CD4-positive, alpha-beta T cell treated with Interleukin-6 for 4 hours (primary cell): ENCODE data around the gene RGS9.
"Not testable (repeated sequence)": the region's sequence is repeated elsewhere in the genome, so short reads cannot be mapped to it uniquely, and the experiment has no call there.

Experiments used
- DNase-seq: peaks from one replicate; pipeline ENCODE4 v3.0.0-alpha.2; 2020; ENCODE audit warnings: mixed read lengths

RGS9 gene

DNA sequence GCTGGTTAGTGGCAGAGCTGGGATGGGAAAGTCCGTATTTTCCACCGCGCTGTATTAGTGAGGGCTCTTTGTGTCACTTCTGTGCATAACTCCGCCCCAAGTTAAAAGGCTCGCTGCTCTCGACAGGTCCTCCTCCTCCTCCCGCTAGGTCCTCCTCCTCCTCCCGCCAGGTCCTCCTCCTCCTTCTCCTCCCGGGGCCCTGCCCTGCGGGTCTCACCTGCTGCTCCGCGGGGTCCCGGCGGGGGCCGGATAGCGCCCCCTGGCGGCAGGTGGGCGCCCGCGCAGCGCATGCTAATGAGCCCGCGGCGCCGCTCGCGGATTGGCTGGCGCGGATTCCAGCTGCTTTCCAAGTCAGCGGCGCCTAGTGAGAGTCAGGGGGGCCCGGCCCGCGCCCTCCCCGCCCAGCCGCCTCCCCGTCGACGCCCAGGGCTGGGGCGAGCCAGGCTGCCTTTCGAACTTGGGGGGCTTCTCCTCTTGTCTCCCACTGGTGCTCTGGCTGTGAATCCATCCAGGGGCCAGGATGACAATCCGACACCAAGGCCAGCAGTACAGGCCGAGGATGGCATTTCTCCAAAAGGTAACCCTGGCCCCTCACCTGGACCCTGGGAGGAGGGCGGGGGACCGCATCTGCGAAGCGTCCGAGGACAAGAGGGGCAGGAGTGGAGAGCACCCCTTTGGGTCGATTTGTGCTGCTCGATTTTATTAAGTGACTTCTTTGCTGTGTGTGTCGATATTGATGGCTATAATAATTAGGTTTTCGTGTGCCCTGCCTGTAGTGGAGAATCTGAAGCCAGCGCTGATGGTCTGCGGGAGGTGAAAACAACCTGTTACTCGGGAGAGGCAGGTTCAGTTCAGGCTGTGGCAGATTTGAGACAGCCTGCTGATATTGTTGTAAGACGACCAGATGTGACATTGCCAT lies at the start of gene RGS9:
Gene RGS9, plus strand, starts transcription at position 350 of the 919 bp plus-strand sequence. Its CDS starts 171 bp downstream, at position 521.
- DNase-seq = peak; percentile 86

- no peak for DNase-seq
Observed at GRCh38 chr17:65088621-65089360, 48.4 kb upstream of the RGS9 start.

DNA sequence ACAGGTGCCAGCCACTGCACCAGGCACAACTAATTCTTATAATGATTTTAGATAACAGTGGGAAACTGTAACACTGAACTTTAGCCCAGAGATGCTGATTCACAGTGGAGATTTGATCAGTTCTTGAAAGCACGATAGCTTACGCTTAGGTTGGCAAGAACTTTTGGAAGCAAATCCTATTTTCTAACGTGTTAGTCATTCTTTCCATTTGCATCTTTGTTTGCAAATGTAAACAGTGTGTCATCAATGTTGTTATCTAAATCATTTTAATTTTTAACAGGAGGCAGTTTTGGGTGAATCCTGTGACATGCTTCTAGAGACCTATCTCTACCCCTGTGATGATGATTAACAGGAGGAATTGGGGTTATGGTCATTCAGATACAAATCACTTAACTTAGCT lies 44.9 kb upstream of the RGS9 start:
- no peak for DNase-seq

DNA sequence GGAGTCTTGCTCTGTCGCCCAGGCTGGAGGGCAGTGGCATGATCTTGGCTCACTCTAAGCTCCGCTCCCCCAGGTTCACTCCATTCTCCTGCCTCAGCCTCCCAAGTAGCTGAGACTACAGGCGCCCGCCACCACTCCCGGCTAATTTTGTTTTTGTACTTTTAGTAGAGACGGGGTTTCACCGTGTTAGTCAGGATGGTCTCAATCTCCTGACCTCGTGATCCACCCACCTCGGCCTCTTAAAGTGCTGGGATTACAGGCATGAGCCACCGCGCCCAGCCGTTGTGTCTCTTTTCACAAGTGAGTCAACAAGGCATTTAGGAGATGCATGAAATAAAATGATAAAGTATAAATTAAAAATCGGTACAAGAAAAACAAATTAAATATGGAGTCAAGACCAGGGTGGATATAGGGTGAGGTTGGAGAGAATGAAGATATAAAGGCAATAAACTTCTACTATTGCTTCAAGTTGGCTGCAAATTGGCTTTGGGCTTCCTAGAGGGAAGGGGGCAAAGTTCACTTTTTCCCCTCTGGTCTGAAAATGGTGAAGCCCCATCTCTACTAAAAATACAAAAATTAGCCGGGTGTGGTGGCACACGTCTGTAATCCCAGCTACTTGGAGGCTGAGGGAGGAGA lies 44.3 kb upstream of the RGS9 start:
- DNase-seq = not testable (repeated sequence)

DNA sequence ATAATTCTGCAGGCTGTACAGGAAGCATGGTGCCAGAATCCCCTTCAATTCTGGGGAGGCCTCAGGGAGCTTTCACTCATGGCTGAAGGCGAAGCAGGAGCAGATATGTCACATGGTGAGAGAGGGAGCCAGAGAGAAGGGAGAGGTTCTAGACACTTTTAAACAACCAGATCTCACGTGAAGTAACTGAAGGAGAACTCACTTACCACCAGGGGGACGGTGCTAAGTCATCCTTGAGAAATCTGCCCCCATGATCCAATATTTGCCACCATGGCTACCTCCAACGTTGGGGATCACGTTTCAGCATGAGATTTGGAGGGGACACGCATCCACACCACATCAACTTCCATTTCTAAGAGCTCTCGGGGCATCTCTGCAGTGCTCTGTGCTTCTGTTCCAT lies 43.2 kb upstream of the RGS9 start:
- DNase-seq = no peak

GRCh38 chr17:65095465-65095864 lies 41.7 kb upstream of the RGS9 start:
- no peak for DNase-seq

DNA sequence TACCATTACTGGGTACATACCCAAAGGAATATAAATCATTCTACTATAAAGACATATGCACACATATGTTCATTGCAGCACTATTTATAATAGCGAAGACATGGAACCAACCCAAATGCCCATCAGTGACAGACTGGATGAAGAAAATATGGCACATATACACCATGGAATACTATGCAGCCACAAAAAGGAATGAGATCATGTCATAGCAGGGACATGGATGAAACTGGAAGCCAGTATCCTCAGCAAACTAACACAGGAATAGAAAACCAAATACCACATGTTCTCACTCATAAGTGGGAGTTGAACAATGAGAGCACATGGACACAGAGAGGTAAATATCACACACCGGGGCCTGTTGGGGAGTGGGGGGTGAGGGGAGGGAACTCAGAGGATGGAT lies 40.8 kb upstream of the RGS9 start:
- DNase-seq = not testable (repeated sequence)

DNA sequence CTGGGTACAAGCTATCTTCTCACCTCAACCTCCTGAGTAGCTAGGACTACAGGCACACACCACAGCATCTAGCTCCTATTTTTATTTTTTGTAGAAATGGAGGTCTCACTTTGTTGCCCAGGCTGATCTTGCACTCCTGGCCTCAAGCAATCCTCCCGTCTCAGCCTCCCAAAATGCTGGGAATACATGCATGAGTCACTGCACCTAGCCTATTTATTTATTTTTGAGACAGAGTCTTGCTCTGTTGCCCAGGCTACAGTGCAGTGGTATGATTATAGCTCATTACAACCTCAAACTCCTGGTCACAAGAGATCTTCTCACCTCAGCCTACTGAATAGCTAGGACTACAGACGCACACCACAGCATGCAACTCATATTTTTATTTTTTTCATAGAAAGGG lies 40.1 kb upstream of the RGS9 start:
- DNase-seq = no peak

GRCh38 chr17:65099475-65099874 lies 37.7 kb upstream of the RGS9 start:
- no peak for DNase-seq

DNA sequence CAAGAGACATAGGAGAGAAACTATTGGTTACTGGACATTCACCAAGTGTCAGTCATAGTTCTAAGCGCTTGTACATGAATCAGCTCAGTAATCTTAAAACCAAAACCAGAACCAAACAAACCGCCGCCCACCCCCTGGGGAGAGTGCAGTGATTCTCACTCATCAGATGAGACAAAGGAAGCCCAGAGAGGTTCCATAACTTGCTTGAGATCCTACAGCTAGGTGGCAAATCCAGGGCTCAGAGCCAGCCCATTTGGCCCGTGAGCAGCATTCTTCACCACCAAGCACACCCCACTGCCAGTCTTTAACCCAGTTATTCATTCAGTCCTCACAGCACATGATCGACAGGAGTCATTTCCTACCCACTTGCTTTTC lies 37.2 kb upstream of the RGS9 start:
- peak; percentile 64 for DNase-seq

DNA sequence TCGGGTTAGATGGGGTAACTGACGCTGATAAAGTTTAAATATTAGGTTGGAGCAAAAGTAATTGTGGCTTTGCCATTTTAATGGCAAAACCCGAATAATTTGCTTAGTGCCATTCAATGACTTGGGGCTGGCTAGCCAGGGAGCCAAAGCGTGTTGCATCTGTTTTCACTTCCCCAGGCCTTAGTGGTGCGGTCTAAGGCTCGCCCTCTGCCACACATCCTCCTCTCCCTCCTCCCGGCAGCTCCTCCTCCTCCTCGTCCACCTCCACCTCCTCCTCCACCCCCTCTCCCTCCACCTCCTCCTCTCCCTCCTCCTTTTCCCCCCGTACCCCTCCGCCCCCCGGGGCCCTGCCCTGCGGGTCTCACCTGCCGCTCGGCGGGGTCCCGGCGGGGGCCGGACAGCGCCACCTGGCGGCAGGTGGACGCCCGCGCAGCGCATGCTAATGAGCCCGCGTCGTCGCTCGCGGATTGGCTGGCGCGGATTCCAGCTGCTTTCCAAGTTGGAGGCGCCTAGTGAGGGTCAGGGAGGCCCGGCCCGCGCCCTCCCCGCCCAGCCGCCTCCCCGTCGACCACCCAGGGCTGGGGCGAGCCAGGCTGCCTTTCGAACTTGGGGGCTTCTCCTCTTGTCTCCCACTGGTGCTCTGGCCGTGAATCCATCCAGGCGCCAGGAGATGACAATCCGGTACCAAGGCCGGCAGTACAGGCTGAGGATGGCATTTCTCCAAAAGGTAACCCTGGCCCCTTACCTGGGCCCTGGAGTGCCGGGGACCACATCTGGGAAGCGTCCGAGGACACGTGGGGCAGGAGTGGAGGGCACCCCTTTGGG lies 36.6 kb upstream of the RGS9 start:
- DNase-seq = peak; percentile 84

DNA sequence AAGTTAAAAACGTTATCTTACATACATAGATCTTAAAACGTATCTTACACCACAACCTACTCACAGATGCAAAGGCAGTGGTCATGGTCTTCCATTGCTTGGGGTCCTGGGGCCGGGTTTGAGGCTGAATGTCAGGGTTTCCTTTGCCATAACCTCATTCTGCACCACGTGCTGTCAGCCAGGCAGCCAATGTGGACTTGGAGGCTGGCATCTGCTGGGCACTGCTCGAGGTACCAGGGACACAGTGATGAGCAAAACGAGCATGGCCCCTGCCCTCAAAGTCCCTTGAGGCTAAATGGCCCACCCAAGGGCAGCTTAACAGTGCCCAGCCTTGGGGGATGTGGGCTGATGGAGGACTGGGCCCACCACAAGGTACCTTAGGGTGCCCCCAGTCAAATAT lies 35.8 kb upstream of the RGS9 start:
- no peak for DNase-seq

DNA sequence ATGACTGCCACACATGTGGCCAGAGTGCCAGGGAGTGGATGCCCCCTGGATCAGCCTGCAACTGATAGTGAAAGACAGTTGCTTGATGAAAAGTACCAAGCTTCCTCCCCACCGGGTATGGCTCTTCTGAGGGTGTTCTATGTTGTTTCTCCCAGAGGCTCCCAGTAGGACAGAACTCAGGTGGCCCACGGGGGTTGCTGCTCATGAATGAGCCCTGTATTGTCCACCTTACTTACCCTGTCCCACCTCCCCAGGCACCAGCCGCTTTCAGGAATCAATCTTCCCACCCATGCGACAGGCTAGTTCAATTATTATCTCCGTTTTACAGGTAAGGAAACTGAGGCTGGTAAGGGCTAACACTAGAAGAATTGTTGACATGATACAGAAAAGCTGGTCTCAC lies 34.9 kb upstream of the RGS9 start:
- no peak for DNase-seq

DNA sequence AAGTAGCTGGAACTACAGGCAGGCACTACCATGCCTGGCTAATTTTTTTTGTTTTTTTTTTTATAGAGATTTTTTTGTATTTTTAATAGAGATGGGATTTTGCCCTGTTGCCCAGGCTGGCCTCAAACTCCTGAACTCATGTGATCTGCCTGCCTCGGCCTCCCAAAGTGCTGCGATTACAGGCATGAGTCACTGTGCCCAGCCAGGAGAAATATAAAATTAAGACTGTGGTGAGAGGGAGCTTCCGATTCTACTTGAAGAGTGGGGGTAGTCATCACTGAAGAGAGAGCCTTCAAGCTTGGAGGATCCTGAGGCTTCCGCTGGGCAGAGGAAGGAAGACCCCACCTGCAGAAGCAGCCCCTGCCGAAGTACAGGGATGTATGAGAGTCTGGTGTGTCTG lies 34.4 kb upstream of the RGS9 start:
- no peak for DNase-seq

DNA sequence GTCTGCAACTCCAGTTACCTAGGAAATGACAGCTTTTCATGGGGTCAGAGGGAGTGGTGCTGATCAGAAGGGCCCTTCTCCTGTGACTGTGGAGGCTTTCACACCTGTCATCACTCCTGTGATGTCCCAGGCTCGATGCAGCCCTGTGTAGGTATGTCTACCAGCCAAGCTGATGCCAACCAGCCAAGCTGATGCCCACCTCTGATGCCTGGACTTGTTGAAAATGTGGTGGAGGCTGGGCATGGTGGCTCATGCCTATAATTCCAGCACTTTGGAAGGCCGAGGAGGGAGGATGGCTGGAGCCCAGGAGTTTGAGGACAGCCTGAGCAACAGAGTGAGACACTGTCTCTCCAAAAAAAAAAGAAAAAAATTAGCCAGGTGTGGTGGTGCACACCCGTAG lies 33.7 kb upstream of the RGS9 start:
- DNase-seq = no peak

DNA sequence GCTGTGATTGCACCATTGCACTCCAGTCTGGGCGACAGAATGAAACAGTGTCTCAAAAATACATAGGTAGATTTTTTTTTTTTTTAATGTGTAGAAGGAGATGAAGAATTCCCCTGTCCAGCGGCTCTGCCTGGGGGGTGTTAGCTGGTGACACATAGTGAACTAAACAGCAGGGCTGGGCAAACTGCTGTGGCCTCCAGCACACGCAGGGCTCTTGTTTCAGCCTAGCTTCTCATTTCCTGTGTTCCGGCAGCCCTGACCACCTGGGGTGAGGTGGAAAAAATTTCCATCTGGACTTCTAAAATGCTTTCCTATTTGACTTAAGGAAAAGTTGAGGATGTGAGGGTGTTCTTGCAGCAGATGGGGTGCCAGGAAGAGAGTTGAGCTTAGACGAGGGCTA lies 33.3 kb upstream of the RGS9 start:
- DNase-seq = no peak

GRCh38 chr17:65104541-65104940 lies 32.6 kb upstream of the RGS9 start:
- no peak for DNase-seq

GRCh38 chr17:65104973-65105372 lies 32.2 kb upstream of the RGS9 start:
- no peak for DNase-seq

GRCh38 chr17:65108152-65108551 lies 29.0 kb upstream of the RGS9 start:
- DNase-seq = no peak

GRCh38 chr17:65109543-65109942 lies 27.6 kb upstream of the RGS9 start:
- no peak for DNase-seq

DNA sequence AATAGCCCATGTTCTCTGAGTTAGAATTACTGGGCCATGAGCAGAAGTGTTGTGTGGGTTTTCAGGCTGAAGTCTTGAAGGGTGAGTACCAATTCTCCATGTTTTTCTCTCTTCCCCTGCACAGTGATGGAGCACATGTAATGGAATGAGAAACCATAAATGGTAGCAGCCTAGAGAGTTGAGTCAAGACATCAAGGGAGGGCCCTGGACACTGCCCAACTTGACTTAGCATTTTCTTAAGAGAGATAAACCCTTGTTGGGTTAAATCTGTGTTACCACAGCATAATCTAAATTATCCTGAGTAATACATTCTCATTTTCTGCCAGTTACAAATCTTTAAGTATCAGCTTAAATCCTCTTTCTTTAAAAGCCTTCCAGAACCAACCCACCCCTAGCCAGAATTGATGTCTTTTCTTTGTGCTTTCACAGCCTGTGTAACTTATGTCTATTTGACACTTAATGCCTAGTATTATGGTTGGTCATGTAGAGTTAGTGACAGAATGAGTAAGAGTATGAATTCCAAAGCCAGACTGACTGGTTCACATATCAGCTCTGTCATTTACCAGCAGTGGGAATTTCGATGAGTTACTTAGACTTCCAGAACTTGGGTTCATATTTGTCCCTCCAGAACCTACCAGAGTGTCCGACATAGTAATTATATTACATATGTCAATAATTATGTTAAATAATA lies 27.0 kb upstream of the RGS9 start:
- DNase-seq = no peak

DNA sequence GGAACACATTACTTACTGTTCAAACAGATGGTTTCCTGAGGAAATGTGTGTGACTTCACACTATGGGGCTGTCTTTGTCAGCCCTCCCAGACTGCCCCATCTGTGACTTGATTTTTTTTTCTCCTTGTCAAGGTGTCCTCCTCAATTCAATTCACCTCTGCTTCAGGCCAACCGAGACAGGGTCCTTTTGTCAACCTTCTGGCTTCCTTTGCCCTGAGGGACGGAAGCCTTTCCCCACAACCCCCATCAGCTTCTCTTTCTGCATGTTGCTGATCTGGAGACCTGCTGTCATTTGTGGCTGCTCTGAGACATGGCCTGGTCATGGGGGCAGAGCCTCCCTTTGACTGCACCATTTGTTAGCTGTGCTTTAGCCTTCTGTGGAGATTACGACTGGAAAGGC lies 21.3 kb upstream of the RGS9 start:
- DNase-seq = no peak
